HepG2 (cell line): ENCODE data around the gene RNU7-1. TPM values are rescaled to one million over a fixed set of nuclear protein-coding genes. Genes with fewer than 3 reads are reported as not detected.
A peak's percentile ranks its signal among the peaks of the same experiment; 100 is the strongest.

ENCODE experiments used
- ATAC-seq: fragments of 200-7000 bp; cut with Tn5 transposase; 3 replicates; pipeline ENCODE4 v1.9.1; 2020; ENCODE audit warnings: mild to moderate bottlenecking, moderate library complexity
- BruUV-seq: library from RNA; stranded (reverse); fragments of 400-500 nt; replicated peaks from 2 replicates; lab custom pipeline; 2021; lab: Mats Ljungman, UMichigan
- CTCF ChIA-PET: fragments of 300-600 bp; formaldehyde crosslinking; extraction: SDS; loops from one replicate; lab custom pipeline; 2021; ENCODE audit warnings: low total read pairs, inconsistent platforms, low intra/inter-chr PET ratio; lab: Yijun Ruan, JAX
- POLR2A ChIA-PET: fragments of 350-600 bp; sonication (Branson Sonifier 250); formaldehyde crosslinking; loops from one replicate; lab custom pipeline; 2020; ENCODE audit warnings: antibody characterized with exemption, inconsistent platforms; lab: Yijun Ruan, JAX
- DNase-seq: peaks from one replicate; pipeline ENCODE4 v3.0.0-alpha.2; 2015; ENCODE audit warnings: low spot score
- FAIRE-seq: peaks from 3 replicates; lab custom pipeline; 2011; peaks lifted over from hg19 to GRCh38; lab: Jason Lieb, UNC
- H2AFZ ChIP-seq: one replicate; pipeline ENCODE4 v1.6.1; 2011; ENCODE audit warnings: low read length, inconsistent platforms
- H3K27ac ChIP-seq: fragments of 300-600 bp; 3 replicates; pipeline ENCODE4 v1.8.0; 2011; ENCODE audit warnings: mixed run types, mild to moderate bottlenecking, mixed read lengths, low read length, inconsistent platforms; ENCODE audit not compliant: insufficient read depth; ENCODE audit errors: extremely low read length
- H3K27me3 ChIP-seq, 2 experiments: fragments of 200-600 bp in 1 of 2; 2 replicates in 1 of 2; 3 replicates in 1 of 2; pipeline versions ENCODE4 v1.6.0 to v1.8.0; 2011; ENCODE audit warnings: low read length in 2 of 2, mild to moderate bottlenecking in 2 of 2, moderate library complexity in 2 of 2, inconsistent platforms in 1 of 2; ENCODE audit not compliant: insufficient read depth in 2 of 2, control insufficient read depth in 1 of 2
- H3K36me3 ChIP-seq, 2 experiments: fragments of 200-600 bp in 1 of 2; replicated peaks in 1 of 2; 2 replicates in 1 of 2; 3 replicates in 1 of 2; pipeline versions ENCODE4 v1.5.1 to v1.8.0; 2011; ENCODE audit warnings: low read length in 2 of 2, inconsistent platforms in 1 of 2; ENCODE audit not compliant: insufficient read depth in 2 of 2, control insufficient read depth in 1 of 2
- H3K4me1 ChIP-seq: 2 replicates; pipeline ENCODE4 v1.5.1; 2012; ENCODE audit warnings: low read length, inconsistent platforms; ENCODE audit not compliant: insufficient read depth
- H3K4me2 ChIP-seq: 2 replicates; pipeline ENCODE4 v1.6.0; 2011; ENCODE audit warnings: low read depth, low read length, inconsistent platforms
- H3K4me3 ChIP-seq, 3 experiments: fragments of 200-600 bp in 1 of 3; sonication (generic), shearing (Covaris generic) in 1 of 3; replicated peaks in 1 of 3; 2 replicates each; pipeline ENCODE4 v1.5.1; 2011 to 2016; ENCODE audit warnings: low read length in 3 of 3, inconsistent platforms in 2 of 3, low read depth in 2 of 3, mild to moderate bottlenecking in 2 of 3, control low read depth in 1 of 3, mixed read lengths in 1 of 3; ENCODE audit not compliant: insufficient read depth in 1 of 3
- H3K79me2 ChIP-seq: one replicate; pipeline ENCODE4 v1.6.1; 2011; ENCODE audit warnings: low read length, inconsistent platforms; ENCODE audit not compliant: insufficient read depth
- H3K9ac ChIP-seq: 2 replicates; pipeline ENCODE4 v1.6.0; 2011; ENCODE audit warnings: mild to moderate bottlenecking, low read depth, low read length, inconsistent platforms; ENCODE audit not compliant: insufficient read depth
- H3K9me3 ChIP-seq: 2 replicates; pipeline ENCODE4 v1.5.1; 2012; ENCODE audit warnings: mild to moderate bottlenecking, low read length
- H4K20me1 ChIP-seq: 2 replicates; pipeline ENCODE4 v1.6.0; 2011; ENCODE audit warnings: inconsistent platforms, mild to moderate bottlenecking, low read length, moderate library complexity; ENCODE audit not compliant: insufficient read depth
- BRD4 ChIP-seq: sonication (generic); formaldehyde crosslinking; IDR thresholded peaks from 2 replicates; pipeline ENCODE4 v1.4.0; 2020; ENCODE audit warnings: missing genetic modification reagents
- GFI1 ChIP-seq: sonication (generic); formaldehyde crosslinking; IDR thresholded peaks from 2 replicates; pipeline ENCODE4 v1.5.0; 2020; ENCODE audit warnings: missing genetic modification reagents, mild to moderate bottlenecking, borderline replicate concordance
- NBN ChIP-seq: fragments of 450-650 bp; conservative IDR thresholded peaks from 2 replicates; pipeline ENCODE4 v1.6.1; 2017
- NRL ChIP-seq: sonication (generic); formaldehyde crosslinking; IDR thresholded peaks from 2 replicates; pipeline ENCODE4 v1.5.0; 2020; ENCODE audit warnings: missing genetic modification reagents, mild to moderate bottlenecking, moderate library complexity, borderline replicate concordance
- PCBP2 ChIP-seq: fragments of 200-400 bp; formaldehyde crosslinking; optimal IDR thresholded peaks from 2 replicates; pipeline ENCODE3; 2018; ENCODE audit warnings: low read length, low read depth; ENCODE audit not compliant: poor library complexity, severe bottlenecking
- PHF8 ChIP-seq: sonication (generic); formaldehyde crosslinking; IDR thresholded peaks from 2 replicates; pipeline ENCODE4 v1.5.0; 2020; ENCODE audit warnings: missing genetic modification reagents
- STAG1 ChIP-seq: sonication (generic); formaldehyde crosslinking; IDR thresholded peaks from 2 replicates; pipeline ENCODE4 v1.4.0; 2020; ENCODE audit warnings: missing genetic modification reagents
- THYN1 ChIP-seq: sonication (generic); formaldehyde crosslinking; IDR thresholded peaks from 2 replicates; pipeline ENCODE4 v1.8.1; 2023; ENCODE audit warnings: low read depth, mild to moderate bottlenecking, moderate library complexity, missing genetic modification reagents, borderline replicate concordance
- XRCC5 ChIP-seq: fragments of 200-400 bp; formaldehyde crosslinking; optimal IDR thresholded peaks from 2 replicates; pipeline ENCODE3; 2017; ENCODE audit warnings: mild to moderate bottlenecking, low read length
- ZNF350 ChIP-seq: sonication (generic); formaldehyde crosslinking; IDR thresholded peaks from 2 replicates; pipeline ENCODE4 v1.4.0; 2020; ENCODE audit warnings: mild to moderate bottlenecking, low read depth, missing genetic modification reagents, borderline replicate concordance
- ZNF605 ChIP-seq: sonication (generic); formaldehyde crosslinking; IDR thresholded peaks from 2 replicates; pipeline ENCODE4 v1.8.0; 2022; ENCODE audit warnings: mild to moderate bottlenecking, missing genetic modification reagents
- ZNF746 ChIP-seq: sonication (generic); formaldehyde crosslinking; IDR thresholded peaks from 2 replicates; pipeline ENCODE4 v1.8.0; 2022; ENCODE audit warnings: mild to moderate bottlenecking, missing genetic modification reagents
- ZNF776 ChIP-seq: sonication (generic); formaldehyde crosslinking; IDR thresholded peaks from 2 replicates; pipeline ENCODE4 v1.4.0; 2020; ENCODE audit warnings: mild to moderate bottlenecking, missing genetic modification reagents
- ZNF850 ChIP-seq: sonication (generic); formaldehyde crosslinking; conservative IDR thresholded peaks from 2 replicates; pipeline ENCODE4 v1.9.0; 2021; ENCODE audit warnings: mild to moderate bottlenecking, missing genetic modification reagents
- WGBS: methylation state at CpG from one replicate; pipeline ENCODE4 v1.1.6; 2017; ENCODE audit warnings: low lambda C conversion rate; 5-methylcytosine and 5-hydroxymethylcytosine counted together
- in situ Hi-C: cut with HindIII; loops from 2 replicates; pipeline ENCODE4 v1.10.0; 2017; ENCODE audit warnings: low pct_unique_long_range_greater_than_20kb; ENCODE audit not compliant: extremely low pct_ligation_motif_present
- intact Hi-C: fragments of 100-400 bp; cut with micrococcal nuclease; formaldehyde crosslinking; loops from one replicate; pipeline ENCODE4 v1.10.0; 2022; ENCODE audit not compliant: unreplicated experiment
- polyA plus RNA-seq, 8 experiments: library from polyadenylated mRNA; depleted of rRNA in 3 of 8; stranded (reverse) in 7 of 8; unstranded in 1 of 8; fragments of >200 nt; fragmentation: Illumina TruSeq in 4 of 8; extraction: Trizol in 4 of 8; gene quantifications; 2 replicates each; pipeline versions ENCODE4 v1.2.1 to v1.2.3, GENCODE V29; 2011 to 2016; ENCODE audit warnings: low read depth in 4 of 8, missing spikeins in 1 of 8, mixed read lengths in 1 of 8; ENCODE audit not compliant: insufficient read depth in 1 of 8
- total RNA-seq, 5 experiments: library from RNA; depleted of rRNA; stranded (reverse); fragments of >200 nt; fragmentation: Illumina TruSeq; extraction: Trizol; gene quantifications; 2 replicates each; pipeline ENCODE4 v1.2.3, GENCODE V29; 2016; ENCODE audit warnings: low read depth in 1 of 5
- TF ChIP-seq, protein P1 (sequence below), 2 experiments: sonication (generic) in 1 of 2; formaldehyde crosslinking in 1 of 2; IDR thresholded peaks; 2 replicates each; pipeline versions ENCODE4 v1.5.1 to v1.6.1; 2011 to 2020; ENCODE audit warnings: borderline replicate concordance in 1 of 2, low read depth in 1 of 2, low read length in 1 of 2, mild to moderate bottlenecking in 1 of 2, missing genetic modification reagents in 1 of 2, moderate library complexity in 1 of 2
- TF ChIP-seq, protein P2 (sequence below): sonication (generic); formaldehyde crosslinking; IDR thresholded peaks from 2 replicates; pipeline ENCODE4 v1.5.0; 2020; ENCODE audit warnings: mild to moderate bottlenecking, missing genetic modification reagents, moderate library complexity
- TF ChIP-seq, protein P3 (sequence below): sonication (generic); formaldehyde crosslinking; IDR thresholded peaks from 2 replicates; pipeline ENCODE4 v1.5.1; 2020; ENCODE audit warnings: mild to moderate bottlenecking, missing genetic modification reagents, borderline replicate concordance

RNU7-1 gene
- total and polyA plus RNA-seq, 2 of the 13 experiments (the other 11 are each of a cell fraction or from before 2014, with no cell fraction given) = not detected

DNA sequence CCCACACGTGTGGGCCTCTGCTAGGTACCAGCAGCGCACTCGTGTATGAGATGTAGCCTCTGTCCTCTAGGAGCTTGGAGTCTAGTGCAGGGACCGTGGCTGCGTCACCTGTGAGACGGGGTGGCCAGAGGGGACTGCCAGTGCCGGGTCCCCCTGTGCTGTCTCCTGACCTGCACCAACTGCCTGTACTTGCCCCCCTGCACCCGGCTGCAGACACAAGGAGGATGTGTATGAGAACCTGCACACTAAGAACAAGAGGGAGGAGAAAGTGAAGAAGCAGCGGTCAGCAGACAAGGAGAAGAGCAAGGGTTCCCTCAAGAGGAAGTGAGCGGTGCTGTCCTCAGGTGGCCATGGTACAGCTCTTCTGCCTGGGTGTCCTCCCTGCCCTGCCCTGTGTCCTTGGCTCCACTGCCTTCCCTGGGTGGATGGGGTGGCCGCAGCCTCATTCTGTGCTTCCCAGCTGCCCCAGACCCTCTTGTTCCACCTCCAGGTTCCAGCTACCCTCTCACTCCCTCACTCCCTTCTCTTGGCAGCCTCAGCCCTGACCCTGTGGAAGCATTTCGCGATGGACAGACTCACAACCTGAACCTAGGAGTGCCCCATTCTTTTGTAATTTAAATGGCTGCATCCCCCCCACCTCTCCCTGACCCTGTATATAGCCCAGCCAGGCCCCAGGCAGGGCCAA is 17.1 kb downstream of the RNU7-1 start:
- ATAC-seq (no peak), FAIRE-seq (no peak), DNase-seq (no peak)
- Histone ChIP-seq H3K36me3 (peaks cover 4 to 7% of the 10 kb centered on the region in 2 experiments), H4K20me1 (no peaks in the 10 kb centered on the region), H3K79me2 (no peaks in the 10 kb centered on the region), H3K4me2 (no peak overlapping the region), H3K9me3 (no peaks in the 10 kb centered on the region), H3K9ac (no peak overlapping the region; the same call in 1 of the 2 replicates), H3K4me1 (peaks cover 39% of the 10 kb centered on the region), H3K27me3 (no peaks in the 10 kb centered on the region), H2AFZ (no peak overlapping the region), H3K27ac (no peak overlapping the region), H3K4me3 (no peak overlapping the region)
- TF ChIP-seq ZNF776 (no peak), XRCC5 (no peak), ZNF350 (CRISPR knock-in tag) (no peak), PHF8 (CRISPR knock-in tag) (no peak), ZNF850 (CRISPR knock-in tag) (no peak), ZNF605 (CRISPR knock-in tag) (no peak), STAG1 (CRISPR knock-in tag) (peak; percentile 21; the same call in 1 of the 2 replicates), GFI1 (CRISPR knock-in tag) (no peak), BRD4 (CRISPR knock-in tag) (no peak), ZNF746 (CRISPR knock-in tag) (no peak), THYN1 (CRISPR knock-in tag) (no peak), PCBP2 (no peak), NBN (no peak), NRL (CRISPR knock-in tag) (no peak)
- TF ChIP-seq, protein P1, sequence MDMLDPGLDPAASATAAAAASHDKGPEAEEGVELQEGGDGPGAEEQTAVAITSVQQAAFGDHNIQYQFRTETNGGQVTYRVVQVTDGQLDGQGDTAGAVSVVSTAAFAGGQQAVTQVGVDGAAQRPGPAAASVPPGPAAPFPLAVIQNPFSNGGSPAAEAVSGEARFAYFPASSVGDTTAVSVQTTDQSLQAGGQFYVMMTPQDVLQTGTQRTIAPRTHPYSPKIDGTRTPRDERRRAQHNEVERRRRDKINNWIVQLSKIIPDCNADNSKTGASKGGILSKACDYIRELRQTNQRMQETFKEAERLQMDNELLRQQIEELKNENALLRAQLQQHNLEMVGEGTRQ (IDR thresholded peaks at IDR 0.05; ENCODE audit: low read depth, low read length) = no peak
- TF ChIP-seq, protein P1 (CRISPR knock-in tag; IDR thresholded peaks at IDR 0.05; ENCODE audit: borderline replicate concordance) = no peak
- TF ChIP-seq, protein P2, sequence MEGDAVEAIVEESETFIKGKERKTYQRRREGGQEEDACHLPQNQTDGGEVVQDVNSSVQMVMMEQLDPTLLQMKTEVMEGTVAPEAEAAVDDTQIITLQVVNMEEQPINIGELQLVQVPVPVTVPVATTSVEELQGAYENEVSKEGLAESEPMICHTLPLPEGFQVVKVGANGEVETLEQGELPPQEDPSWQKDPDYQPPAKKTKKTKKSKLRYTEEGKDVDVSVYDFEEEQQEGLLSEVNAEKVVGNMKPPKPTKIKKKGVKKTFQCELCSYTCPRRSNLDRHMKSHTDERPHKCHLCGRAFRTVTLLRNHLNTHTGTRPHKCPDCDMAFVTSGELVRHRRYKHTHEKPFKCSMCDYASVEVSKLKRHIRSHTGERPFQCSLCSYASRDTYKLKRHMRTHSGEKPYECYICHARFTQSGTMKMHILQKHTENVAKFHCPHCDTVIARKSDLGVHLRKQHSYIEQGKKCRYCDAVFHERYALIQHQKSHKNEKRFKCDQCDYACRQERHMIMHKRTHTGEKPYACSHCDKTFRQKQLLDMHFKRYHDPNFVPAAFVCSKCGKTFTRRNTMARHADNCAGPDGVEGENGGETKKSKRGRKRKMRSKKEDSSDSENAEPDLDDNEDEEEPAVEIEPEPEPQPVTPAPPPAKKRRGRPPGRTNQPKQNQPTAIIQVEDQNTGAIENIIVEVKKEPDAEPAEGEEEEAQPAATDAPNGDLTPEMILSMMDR = peak; percentile 38
- TF ChIP-seq, protein P3, sequence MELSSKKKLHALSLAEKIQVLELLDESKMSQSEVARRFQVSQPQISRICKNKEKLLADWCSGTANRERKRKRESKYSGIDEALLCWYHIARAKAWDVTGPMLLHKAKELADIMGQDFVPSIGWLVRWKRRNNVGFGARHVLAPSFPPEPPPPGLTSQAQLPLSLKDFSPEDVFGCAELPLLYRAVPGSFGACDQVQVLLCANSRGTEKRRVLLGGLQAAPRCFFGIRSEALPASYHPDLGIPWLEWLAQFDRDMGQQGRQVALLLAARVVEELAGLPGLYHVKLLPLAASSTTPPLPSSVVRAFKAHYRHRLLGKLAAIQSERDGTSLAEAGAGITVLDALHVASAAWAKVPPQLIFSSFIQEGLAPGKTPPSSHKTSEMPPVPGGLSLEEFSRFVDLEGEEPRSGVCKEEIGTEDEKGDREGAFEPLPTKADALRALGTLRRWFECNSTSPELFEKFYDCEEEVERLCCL = no peak
- 96% methylated on average over 13 of the region's 13 CpGs for WGBS
- in situ Hi-C loops (no loop called here), intact Hi-C loops (no loop called here)
- ChIA-PET POLR2A (interaction anchor here (1.7 to 8.0 kb wide), 3 partner anchors 15 to 57 kb away, joined by 6 to 180 read pairs (median 16); partner anchors contain the start of genes C12orf57, LPCAT3 and RNU7-1), CTCF (no interaction called here)
- no TSS peak for BruUV-seq
